Transverse colon (tissue), 4 donors: ENCODE results near the gene ALK. TPM values are rescaled to one million over a fixed set of nuclear protein-coding genes. Genes with fewer than 3 reads are reported as not detected.

Experiments
- DNase-seq: peaks from one replicate; pipeline ENCODE4 v3.0.0-alpha.2; 2019
- H3K27ac ChIP-seq, 4 donors: fragments of 200-600 bp; sonication (generic); 2 replicates each; pipeline ENCODE4 v1.5.1; 2016 to 2018; ENCODE audit warnings: inconsistent platforms in 4 of 4
- H3K27me3 ChIP-seq: fragments of 200-600 bp; sonication (generic); 2 replicates; pipeline ENCODE4 v1.5.1; 2017; ENCODE audit warnings: inconsistent platforms
- H3K36me3 ChIP-seq, 4 donors: fragments of 200-600 bp; sonication (generic); 2 replicates each; pipeline ENCODE4 v1.5.1; 2017 to 2019; ENCODE audit warnings: inconsistent platforms in 4 of 4
- H3K4me1 ChIP-seq, 4 donors: fragments of 200-600 bp; sonication (generic); 2 replicates each; pipeline ENCODE4 v1.5.1; 2017 to 2020; ENCODE audit warnings: inconsistent platforms in 4 of 4
- H3K4me3 ChIP-seq, 4 donors: fragments of 200-600 bp; sonication (generic); 1 replicate in 1 of 4; 2 replicates in 3 of 4; pipeline versions ENCODE4 v1.5.1 to v1.6.1; 2017 to 2019; ENCODE audit warnings: inconsistent platforms in 4 of 4
- H3K9me3 ChIP-seq, 2 donors: fragments of 200-600 bp; sonication (generic); 2 replicates each; pipeline ENCODE4 v1.5.1; 2017 to 2019; ENCODE audit warnings: inconsistent platforms in 2 of 2
- EP300 ChIP-seq: sonication (generic); formaldehyde crosslinking; IDR thresholded peaks from one replicate; pipeline ENCODE4 v1.6.1; 2017; ENCODE audit warnings: antibody characterized with exemption, low read depth
- POLR2A ChIP-seq: fragments of 450-650 bp; IDR thresholded peaks from one replicate; pipeline ENCODE4 v1.6.1; 2016; ENCODE audit warnings: antibody characterized with exemption, mild to moderate bottlenecking, moderate library complexity
- POLR2AphosphoS5 ChIP-seq, 3 donors: sonication (generic); formaldehyde crosslinking; IDR thresholded peaks; one replicate each; pipeline ENCODE4 v1.6.1; 2016; ENCODE audit warnings: antibody characterized with exemption in 3 of 3
- WGBS, 2 donors: methylation state at CpG; one replicate each; pipeline ENCODE4 v1.1.5; 2018; ENCODE audit warnings: low coverage in 1 of 2; 5-methylcytosine and 5-hydroxymethylcytosine counted together
- in situ Hi-C, 4 donors: fragments of 200-750 bp; cut with MboI; loops; one replicate each; pipeline versions ENCODE4 v1.15.0 to v1.15.1; 2017; ENCODE audit warnings: low sequenced_read_pairs in 3 of 4, low pct_ligation_motif_present in 1 of 4, low pct_unique_long_range_greater_than_20kb in 1 of 4
- intact Hi-C: fragments of 100-400 bp; cut with DNase I; formaldehyde crosslinking; loops from one replicate; pipeline ENCODE4 v1.15.1; 2023; ENCODE audit warnings: low total_unique reads
- total RNA-seq, 4 donors: library from RNA; depleted of rRNA; stranded (reverse); fragments of >200 nt; gene quantifications; one replicate each; pipeline ENCODE4 v1.1.0, GENCODE V29; 2016
- TF ChIP-seq, protein P1 (sequence below), 5 experiments: fragments of 200-600 bp in 3 of 5; fragments of 450-650 bp in 2 of 5; sonication (generic) in 3 of 5; IDR thresholded peaks; 1 replicate in 2 of 5; 2 replicates in 3 of 5; pipeline ENCODE4 v1.5.1; 2016 to 2017; ENCODE audit warnings: antibody characterized with exemption in 5 of 5, inconsistent platforms in 3 of 5, mild to moderate bottlenecking in 2 of 5, moderate library complexity in 1 of 5

Gene ALK
- total RNA-seq, 4 donors from 2014 or later: 0.32 to 0.82 TPM; not detected in 2

DNA sequence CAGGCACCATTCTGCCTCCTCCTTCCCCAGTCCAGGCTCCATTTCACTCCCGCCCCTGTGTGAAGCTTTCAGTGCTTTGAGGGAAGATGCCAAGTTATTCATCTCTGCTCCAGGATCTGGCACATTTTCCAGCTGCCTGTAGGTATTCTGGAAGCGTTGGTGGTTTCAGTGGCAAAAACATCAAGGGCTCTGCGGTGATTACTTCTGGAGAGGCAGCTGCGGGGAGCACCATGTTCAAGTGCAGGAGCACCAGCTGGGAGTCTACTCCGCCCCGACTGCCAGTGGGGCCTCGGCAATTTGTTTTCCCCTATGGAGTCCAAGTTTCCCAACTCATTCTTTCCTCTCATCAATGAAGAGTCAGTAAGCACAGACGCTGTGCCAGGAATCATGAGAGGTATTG, 594.5 kb downstream of the ALK start:
- intact Hi-C loops (no loop called here), in situ Hi-C loops (no loop called here)
- no peaks in the 10 kb centered on the region for H3K36me3 ChIP-seq
- 80 to 84% methylated on average over 5 to 8 of the region's 8 CpGs for WGBS, 2 donors
- no peak for DNase-seq
- H3K4me3 ChIP-seq: no peak overlapping the region
- no peak for TF ChIP-seq EP300
- TF ChIP-seq, protein P1, sequence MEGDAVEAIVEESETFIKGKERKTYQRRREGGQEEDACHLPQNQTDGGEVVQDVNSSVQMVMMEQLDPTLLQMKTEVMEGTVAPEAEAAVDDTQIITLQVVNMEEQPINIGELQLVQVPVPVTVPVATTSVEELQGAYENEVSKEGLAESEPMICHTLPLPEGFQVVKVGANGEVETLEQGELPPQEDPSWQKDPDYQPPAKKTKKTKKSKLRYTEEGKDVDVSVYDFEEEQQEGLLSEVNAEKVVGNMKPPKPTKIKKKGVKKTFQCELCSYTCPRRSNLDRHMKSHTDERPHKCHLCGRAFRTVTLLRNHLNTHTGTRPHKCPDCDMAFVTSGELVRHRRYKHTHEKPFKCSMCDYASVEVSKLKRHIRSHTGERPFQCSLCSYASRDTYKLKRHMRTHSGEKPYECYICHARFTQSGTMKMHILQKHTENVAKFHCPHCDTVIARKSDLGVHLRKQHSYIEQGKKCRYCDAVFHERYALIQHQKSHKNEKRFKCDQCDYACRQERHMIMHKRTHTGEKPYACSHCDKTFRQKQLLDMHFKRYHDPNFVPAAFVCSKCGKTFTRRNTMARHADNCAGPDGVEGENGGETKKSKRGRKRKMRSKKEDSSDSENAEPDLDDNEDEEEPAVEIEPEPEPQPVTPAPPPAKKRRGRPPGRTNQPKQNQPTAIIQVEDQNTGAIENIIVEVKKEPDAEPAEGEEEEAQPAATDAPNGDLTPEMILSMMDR (IDR thresholded peaks at IDR 0.05): no peak
- TF ChIP-seq POLR2A: no peak
- no peak for TF ChIP-seq POLR2AphosphoS5 (IDR thresholded peaks at IDR 0.05)
- H3K9me3 ChIP-seq: no peaks in the 10 kb centered on the region
- H3K27ac ChIP-seq: no peak overlapping the region
- H3K27me3 ChIP-seq: no peaks in the 10 kb centered on the region
- H3K4me1 ChIP-seq: no peaks in the 10 kb centered on the region

DNA sequence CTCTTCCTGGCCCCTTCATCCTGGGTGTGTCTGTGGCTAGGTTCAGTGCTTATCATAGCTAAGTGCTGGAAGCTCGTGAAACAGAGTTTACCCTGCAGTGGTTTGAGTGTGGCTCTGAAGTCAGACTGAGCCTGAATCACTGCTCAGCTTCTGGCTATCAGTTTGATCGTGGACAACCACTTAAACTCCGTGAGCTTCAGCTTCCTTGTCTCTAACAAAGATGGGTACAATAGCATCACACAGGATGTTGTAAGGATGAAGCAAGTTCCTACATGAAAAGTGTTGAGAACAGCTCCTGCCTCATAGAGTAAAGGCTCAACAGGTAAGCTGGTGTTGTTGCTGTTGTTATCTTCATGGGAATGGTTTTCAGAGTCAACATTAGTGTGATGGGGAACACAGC, 595.8 kb downstream of the ALK start:
- 56% methylated on average over 3 of the region's 3 CpGs; no CpG with 5 or more reads in 1 of the 2 donors for WGBS, 2 donors
- no peak for DNase-seq
- H3K4me3 ChIP-seq: no peak overlapping the region
- TF ChIP-seq POLR2AphosphoS5 (IDR thresholded peaks at IDR 0.05): no peak
- no peak for TF ChIP-seq EP300
- TF ChIP-seq, protein P1 (IDR thresholded peaks at IDR 0.05): no peak
- no peak for TF ChIP-seq POLR2A
- in situ Hi-C loops: no loop called here
- intact Hi-C loops: no loop called here
- H3K36me3 ChIP-seq: no peaks in the 10 kb centered on the region
- H3K9me3 ChIP-seq: no peaks in the 10 kb centered on the region
- H3K4me1 ChIP-seq: no peaks in the 10 kb centered on the region
- no peaks in the 10 kb centered on the region for H3K27me3 ChIP-seq
- H3K27ac ChIP-seq: no peak overlapping the region

DNA sequence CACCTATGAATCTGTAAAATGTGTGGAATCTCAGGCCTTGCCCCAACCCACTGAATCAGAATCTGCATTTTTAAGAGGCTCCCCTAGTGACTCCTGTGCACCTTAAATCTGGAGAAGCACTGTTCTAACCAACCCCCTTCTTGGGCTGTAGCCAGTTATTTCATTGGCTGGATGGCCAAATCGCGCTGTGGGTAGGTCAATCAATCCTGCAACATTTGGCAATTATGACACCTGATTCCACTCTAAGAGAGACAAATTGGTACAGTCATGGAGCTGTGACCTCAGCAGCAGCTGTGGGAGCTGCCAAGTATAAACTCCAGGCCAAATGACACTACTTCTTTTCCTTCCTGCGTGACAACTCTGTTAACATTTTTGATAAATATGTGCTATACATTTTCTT, 597.4 kb downstream of the ALK start:
- intact Hi-C loops: no loop called here
- TF ChIP-seq POLR2AphosphoS5 (IDR thresholded peaks at IDR 0.05): no peak
- TF ChIP-seq POLR2A: no peak
- TF ChIP-seq, protein P1 (IDR thresholded peaks at IDR 0.05): no peak
- TF ChIP-seq EP300: no peak
- Histone ChIP-seq H3K36me3 (no peaks in the 10 kb centered on the region), H3K9me3 (no peaks in the 10 kb centered on the region), H3K4me1 (no peaks in the 10 kb centered on the region), H3K4me3 (no peak overlapping the region), H3K27ac (no peak overlapping the region), H3K27me3 (no peaks in the 10 kb centered on the region)
- no peak for DNase-seq
- in situ Hi-C loops: loop anchor here in 1 of 4 donors (25.0 kb wide), 1 partner anchor 513 kb away; no protein-coding TSS in a partner anchor
- WGBS, 2 donors: 60 to 81% methylated on average over 3 of the region's 3 CpGs

DNA sequence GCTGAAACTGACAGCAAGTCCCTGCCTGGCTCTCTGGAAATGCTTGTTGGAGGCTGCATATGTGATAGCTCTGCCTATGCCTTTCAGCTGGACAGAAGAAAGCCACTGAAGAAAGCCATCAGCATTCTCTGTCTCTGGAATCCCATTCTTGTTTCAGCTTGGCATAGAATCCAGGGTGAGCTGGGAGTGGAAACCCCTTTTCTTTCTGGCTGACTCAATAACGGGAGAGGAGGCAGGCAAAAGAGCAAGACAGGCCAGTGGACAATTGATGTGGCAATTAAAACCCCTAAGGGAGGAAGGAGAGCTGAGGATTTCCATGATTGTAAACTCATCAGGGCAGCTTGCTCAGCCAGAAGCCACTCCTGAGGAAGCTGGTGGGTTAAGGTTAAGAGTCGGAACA, 598.1 kb downstream of the ALK start:
- no peaks in the 10 kb centered on the region for H3K4me1 ChIP-seq
- H3K27ac ChIP-seq: no peak overlapping the region
- intact Hi-C loops: no loop called here
- no peak overlapping the region for H3K4me3 ChIP-seq
- no peaks in the 10 kb centered on the region for H3K36me3 ChIP-seq
- no peaks in the 10 kb centered on the region for H3K27me3 ChIP-seq
- TF ChIP-seq, protein P1 (IDR thresholded peaks at IDR 0.05): no peak
- TF ChIP-seq POLR2AphosphoS5 (IDR thresholded peaks at IDR 0.05) (no peak), EP300 (no peak), POLR2A (no peak)
- no peaks in the 10 kb centered on the region for H3K9me3 ChIP-seq
- in situ Hi-C loops: loop anchor here in 1 of 4 donors (25.0 kb wide), 1 partner anchor 514 kb away; no protein-coding TSS in a partner anchor
- 59% methylated on average over 2 of the region's 2 CpGs; no CpG with 5 or more reads in 1 of the 2 donors for WGBS, 2 donors
- DNase-seq: no peak
